Activated T-helper 2 cell treated with anti-CD3 and anti-CD28 coated beads, Interferon-gamma antibody, Interleukin-2, Interleukin-4, amounts not matched to agents 10 μg/mL and 5 μg/mL and 100 μg/mL, durations not matched to agents 14 hours and 24 hours and 36 hours (primary cell): ENCODE results near the gene CIRBP. TPM values are rescaled to one million over a fixed set of nuclear protein-coding genes. Genes with fewer than 3 reads are reported as not detected.

Experiments used
- DNase-seq: peaks from one replicate; pipeline ENCODE4 v3.0.0; 2021; ENCODE audit warnings: low spot score
- H3K27ac Mint-ChIP-seq: one replicate; pipeline ENCODE4 v1.8.0; 2021; ENCODE audit warnings: mixed read lengths
- H3K27me3 Mint-ChIP-seq: one replicate; pipeline ENCODE4 v1.8.0; 2021; ENCODE audit warnings: low read depth, mixed read lengths
- H3K36me3 Mint-ChIP-seq: one replicate; pipeline ENCODE4 v1.8.0; 2021; ENCODE audit warnings: low read depth, mixed read lengths
- H3K4me1 Mint-ChIP-seq: one replicate; pipeline ENCODE4 v1.8.0; 2021; ENCODE audit warnings: low read depth, mixed read lengths
- H3K4me3 Mint-ChIP-seq: one replicate; pipeline ENCODE4 v1.8.0; 2021; ENCODE audit warnings: low read depth, mild to moderate bottlenecking, moderate library complexity, mixed read lengths
- H3K9me3 Mint-ChIP-seq: one replicate; pipeline ENCODE4 v1.8.0; 2021; ENCODE audit warnings: mixed read lengths
- intact Hi-C: fragments of 100-400 bp; cut with micrococcal nuclease; formaldehyde crosslinking; loops from one replicate; pipeline ENCODE4 v1.15.1; 2023
- total RNA-seq: library from RNA; stranded (reverse); gene quantifications from 2 replicates; pipeline ENCODE4 v1.2.3, GENCODE V29; 2022

Gene CIRBP
- total RNA-seq, 1 donor from 2014 or later = 226 TPM

DNA sequence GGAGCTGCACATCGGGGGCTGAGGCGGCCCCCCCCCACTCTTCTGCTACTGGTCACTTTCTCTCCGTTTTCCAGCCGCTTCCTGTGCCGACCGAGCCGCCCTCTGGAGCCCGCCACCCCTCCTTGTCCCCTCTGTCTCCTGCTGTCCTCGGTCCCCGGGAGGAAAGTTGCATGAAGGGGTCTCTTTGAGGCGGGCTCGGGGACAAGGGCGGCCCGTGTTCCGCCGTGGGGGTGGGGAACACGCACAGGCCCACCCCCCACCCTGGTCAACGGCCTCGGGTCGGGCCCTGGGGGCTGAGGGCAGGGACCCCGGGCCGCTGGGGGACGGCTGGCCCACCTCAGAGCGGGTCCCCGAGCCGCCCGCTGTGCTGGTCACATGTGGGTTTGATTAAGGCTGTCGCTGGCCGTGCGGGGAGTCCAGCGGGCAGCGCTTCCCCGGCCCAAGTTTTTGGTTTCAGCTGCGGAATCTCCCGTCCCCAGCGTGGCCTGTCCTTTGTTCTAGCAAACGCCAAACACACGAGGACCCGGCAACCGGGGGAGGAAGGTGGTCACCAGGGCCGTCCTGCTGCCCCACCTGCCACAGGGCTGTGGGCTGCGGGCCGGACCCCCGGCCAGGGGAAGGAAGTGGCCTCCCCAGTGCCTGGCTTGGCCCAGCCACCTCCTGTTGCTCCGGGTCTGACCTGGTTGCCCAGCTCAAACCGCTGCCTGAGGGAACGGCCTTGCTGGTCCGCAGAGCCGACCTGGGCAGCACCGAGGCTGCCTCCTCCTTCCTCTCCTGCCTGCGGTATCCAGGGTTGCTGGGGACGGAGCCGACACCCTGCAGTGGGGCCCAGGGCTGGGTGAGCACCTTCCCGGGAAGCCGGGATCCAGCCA is 18.5 kb downstream of the CIRBP start:
- DNase-seq = no peak
- H3K4me1 Mint-ChIP-seq = no peaks in the 10 kb centered on the region
- no peaks in the 10 kb centered on the region for H3K36me3 Mint-ChIP-seq
- intact Hi-C loops = no loop called here
- H3K9me3 Mint-ChIP-seq = no peaks in the 10 kb centered on the region
- no peak overlapping the region for H3K4me3 Mint-ChIP-seq
- H3K27ac Mint-ChIP-seq = no peak overlapping the region
- H3K27me3 Mint-ChIP-seq = peaks cover 19% of the 10 kb centered on the region

DNA sequence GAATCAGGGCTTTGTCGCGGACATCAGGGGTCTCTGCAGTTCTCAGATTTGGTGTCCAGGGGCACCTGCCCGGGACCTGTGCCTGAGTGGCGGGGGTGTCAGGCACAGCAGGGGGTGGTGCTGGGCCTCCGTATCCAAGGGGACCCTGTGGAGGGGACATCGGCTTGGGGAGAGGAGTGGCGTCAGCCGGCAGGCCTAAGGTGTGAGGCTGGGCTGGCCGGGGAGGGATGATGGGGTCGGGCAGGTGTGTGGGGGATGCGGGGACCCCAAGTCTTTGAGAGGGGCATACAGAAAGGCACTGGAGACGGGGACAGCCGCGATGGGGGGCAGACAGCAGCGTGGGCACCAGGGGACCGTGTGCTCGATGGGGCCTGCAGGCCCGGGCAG is 19.1 kb downstream of the CIRBP start:
- Mint-ChIP-seq H3K9me3 (no peaks in the 10 kb centered on the region), H3K4me3 (no peak overlapping the region), H3K27ac (no peak overlapping the region), H3K36me3 (no peaks in the 10 kb centered on the region), H3K27me3 (peaks cover 18% of the 10 kb centered on the region), H3K4me1 (no peaks in the 10 kb centered on the region)
- intact Hi-C loops = no loop called here
- DNase-seq = no peak

DNA sequence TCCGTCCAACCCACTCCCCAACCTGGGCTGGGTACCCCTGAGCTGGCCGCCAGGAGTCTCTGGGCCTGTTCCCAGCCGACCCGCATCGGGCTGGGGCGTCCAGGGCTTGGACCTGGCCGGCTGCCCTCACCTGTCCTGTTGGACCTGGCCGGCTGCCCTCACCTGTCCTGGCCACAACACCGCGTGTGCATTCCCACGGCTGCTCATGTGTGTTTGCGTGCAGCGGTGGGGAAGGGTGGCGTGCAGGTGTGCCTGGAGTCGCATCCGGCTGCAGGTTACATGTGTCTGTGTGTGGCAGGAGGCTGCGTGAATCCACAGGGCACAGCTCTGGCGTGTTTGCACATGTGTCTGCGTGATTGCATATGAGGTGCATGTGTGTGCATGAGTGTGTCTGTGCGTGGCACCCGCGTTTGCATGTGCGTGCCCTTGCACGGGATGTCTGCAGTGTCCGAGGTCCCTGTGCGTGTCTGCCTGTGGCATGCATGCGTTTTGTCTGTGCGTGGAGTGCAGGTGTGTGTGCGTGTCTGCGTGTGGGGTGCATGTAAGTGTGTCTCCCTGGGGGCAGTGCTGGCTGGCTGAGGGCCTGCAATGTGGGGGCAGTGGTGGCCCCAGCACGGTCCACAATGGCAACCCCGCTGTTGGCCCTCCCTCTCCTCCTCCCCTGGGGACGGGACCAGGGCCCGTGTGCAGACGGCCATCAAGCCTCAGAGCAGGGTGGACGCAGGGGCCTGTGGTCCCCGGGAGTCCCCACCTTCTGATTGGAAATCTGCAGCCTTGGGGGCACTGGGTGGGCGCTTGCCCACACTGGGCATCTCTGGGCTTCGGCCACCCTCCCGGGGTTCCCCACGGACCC is 19.9 kb downstream of the CIRBP start:
- no peak overlapping the region for H3K4me3 Mint-ChIP-seq
- H3K9me3 Mint-ChIP-seq = no peaks in the 10 kb centered on the region
- H3K27ac Mint-ChIP-seq = no peak overlapping the region
- no peaks in the 10 kb centered on the region for H3K4me1 Mint-ChIP-seq
- no peaks in the 10 kb centered on the region for H3K36me3 Mint-ChIP-seq
- peaks cover 16% of the 10 kb centered on the region for H3K27me3 Mint-ChIP-seq
- intact Hi-C loops = no loop called here
- DNase-seq = no peak

DNA sequence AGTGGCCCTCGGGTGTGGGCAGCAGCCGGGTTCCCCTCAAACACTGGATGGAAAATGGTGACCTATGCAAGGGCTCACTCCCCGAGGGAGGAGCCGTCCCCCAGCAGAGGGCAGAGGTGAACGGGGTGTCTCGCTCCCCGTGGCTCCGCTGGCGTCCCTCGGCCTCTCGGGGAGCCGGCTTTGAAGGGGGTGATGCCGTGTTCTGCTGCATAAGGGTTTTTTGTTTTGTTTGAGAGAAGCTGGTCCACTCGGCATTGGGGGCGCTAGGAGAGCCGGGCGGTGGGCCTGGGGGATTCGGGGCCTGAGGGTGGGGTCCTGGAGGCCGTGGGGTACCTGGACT is 20.5 kb downstream of the CIRBP start:
- no peak for DNase-seq
- H3K36me3 Mint-ChIP-seq = no peaks in the 10 kb centered on the region
- H3K4me1 Mint-ChIP-seq = no peaks in the 10 kb centered on the region
- H3K4me3 Mint-ChIP-seq = no peak overlapping the region
- H3K27me3 Mint-ChIP-seq = peaks cover 11% of the 10 kb centered on the region
- H3K27ac Mint-ChIP-seq = no peak overlapping the region
- intact Hi-C loops = no loop called here
- no peaks in the 10 kb centered on the region for H3K9me3 Mint-ChIP-seq

DNA sequence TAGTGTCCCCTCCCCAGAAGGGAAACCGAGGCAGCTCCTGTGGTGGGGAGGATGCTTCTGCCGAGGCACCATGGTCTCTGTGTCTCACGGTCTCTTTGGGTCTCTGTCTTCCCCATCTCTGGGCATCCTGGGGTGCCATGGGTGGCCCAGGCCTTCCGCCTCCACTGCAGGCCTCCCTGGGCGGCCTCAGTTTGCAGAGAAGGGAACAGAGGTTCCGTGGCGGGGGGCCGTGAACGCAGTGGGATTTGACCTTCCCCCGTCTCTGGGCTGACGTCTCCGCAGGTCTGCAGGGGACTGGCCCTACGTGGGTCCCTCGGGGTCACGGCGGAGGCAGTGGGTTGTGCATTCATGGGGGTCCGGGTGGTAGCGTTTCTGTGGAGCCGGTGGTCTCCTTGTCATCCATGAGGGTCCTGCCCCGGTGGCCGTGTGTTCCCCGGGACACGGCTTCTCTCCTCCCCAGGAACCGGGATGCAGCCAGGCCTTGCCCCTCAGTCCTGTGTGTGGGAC is 21.1 kb downstream of the CIRBP start:
- Mint-ChIP-seq H3K36me3 (no peaks in the 10 kb centered on the region), H3K4me3 (no peak overlapping the region), H3K9me3 (no peaks in the 10 kb centered on the region), H3K27ac (no peak overlapping the region), H3K4me1 (no peaks in the 10 kb centered on the region), H3K27me3 (peaks cover 6% of the 10 kb centered on the region)
- intact Hi-C loops = no loop called here
- DNase-seq = no peak

DNA sequence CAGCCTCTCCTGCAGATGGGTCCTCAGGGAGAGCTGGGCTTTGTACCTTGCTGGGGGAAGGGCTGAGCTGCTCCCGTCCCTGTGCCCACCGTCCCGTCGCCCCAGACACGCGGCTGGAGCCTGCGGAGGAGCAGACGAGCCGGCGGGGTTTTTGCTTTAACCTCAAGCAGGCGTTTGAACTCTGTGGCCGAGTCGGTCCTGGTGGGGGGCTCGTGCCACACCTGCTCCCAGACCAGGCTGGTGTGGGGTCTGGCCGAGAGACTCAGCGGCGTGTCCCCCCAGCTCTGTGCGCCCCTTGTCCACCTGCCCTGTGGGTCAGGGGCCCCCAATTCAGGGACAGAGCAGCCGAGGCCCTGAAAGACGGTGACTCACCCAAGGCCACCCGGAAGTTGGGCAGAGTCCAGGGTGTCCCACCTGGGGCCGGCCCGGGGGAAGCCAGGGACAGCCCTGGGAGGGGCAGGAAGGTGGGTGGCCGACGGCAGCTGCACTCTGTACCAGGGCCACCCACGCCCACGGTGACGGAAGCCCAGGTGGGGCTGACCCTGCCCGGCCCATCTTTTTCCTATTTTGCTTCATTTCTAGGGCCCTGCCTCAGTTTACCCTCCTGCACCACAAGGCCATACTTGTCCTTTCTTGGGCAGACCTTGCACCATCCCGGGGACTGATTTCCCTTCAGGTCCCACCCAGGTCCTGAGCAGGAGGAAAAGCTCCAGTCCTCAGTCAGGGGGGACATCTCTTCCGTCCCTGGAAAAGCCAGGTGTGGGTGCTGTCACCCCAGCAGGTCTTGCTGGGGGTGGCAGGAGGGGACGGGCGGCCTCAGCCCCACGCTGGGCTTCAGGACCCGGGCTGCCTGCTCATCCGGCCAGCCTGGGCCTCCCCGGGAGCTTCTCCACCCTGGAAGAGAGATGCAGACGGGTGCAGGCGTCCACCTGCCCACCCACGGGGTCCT is 21.8 kb downstream of the CIRBP start:
- Mint-ChIP-seq H3K4me3 (no peak overlapping the region), H3K27me3 (peaks cover 6% of the 10 kb centered on the region), H3K36me3 (no peaks in the 10 kb centered on the region), H3K4me1 (no peaks in the 10 kb centered on the region), H3K9me3 (no peaks in the 10 kb centered on the region), H3K27ac (no peak overlapping the region)
- no peak for DNase-seq
- intact Hi-C loops = no loop called here

DNA sequence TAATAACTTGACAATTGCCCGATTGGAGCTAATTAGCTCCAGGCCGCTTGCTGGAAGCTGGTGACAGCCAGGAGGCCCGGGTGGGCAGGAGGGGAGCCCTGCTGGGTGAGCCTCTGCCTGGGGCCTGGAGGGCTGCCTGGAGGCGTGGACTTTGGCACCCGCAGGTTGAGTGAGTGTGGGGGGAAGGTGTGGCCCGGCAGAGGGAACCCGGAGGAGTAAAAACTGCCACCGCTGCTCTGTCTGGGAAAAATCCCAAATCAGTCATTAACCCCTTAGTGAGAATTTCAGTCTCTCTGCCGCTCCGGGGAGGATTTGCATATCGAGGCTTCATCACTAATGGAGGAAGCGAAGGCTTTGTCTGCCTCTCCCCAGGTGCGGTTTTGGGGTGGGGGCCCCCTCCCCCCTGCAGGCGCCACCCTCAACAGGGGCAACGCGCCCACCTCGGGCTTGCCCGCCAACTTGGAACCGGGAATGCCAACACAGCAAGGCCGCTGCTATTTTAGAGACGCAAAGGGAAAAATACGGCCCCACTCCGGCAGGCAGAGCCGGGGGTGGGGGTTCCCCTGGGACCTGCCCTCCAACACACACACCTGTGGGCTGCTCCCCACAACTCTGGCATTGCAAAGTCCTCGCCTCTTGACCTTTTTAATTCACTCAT is 22.8 kb downstream of the CIRBP start:
- intact Hi-C loops = no loop called here
- Mint-ChIP-seq H3K4me3 (no peak overlapping the region), H3K27ac (no peak overlapping the region), H3K9me3 (no peaks in the 10 kb centered on the region), H3K36me3 (no peaks in the 10 kb centered on the region), H3K4me1 (no peaks in the 10 kb centered on the region), H3K27me3 (peaks cover 2% of the 10 kb centered on the region)
- DNase-seq = no peak

DNA sequence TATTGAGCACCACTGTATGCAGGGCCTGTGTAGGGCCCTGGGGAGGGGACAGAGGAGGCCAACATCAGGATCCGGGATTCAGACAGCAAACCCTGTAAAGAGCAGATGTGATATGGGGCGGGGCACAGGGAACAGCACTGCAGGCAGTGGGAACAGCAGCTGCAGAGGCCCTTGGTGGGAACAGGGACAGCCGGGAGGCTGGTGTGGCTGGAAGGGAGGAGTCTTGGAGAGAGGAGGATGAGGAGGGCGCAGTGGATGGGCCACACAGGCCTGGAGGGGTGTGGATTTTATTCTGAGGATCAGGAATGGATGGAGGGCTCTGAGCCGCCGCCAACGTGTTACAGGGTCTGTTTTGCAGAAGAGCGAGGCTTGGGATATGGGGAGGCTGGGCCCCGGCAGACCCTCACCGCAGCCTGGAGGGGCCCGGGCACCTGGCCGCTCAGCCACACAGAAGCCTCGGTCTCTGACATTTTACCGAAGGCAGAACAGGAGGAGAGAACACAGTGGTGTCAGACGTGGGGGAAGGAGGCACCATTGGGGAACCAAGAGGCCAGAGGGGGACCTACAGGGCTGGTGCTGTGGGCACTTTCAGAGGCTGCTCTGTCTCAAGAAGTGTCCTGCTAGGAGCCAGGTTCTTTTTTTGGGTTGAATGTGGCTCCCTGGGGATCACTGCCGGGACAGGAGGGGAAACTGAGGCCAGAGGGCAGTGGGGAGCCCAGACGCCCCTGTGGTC is 23.5 kb downstream of the CIRBP start:
- H3K4me3 Mint-ChIP-seq = no peak overlapping the region

DNA sequence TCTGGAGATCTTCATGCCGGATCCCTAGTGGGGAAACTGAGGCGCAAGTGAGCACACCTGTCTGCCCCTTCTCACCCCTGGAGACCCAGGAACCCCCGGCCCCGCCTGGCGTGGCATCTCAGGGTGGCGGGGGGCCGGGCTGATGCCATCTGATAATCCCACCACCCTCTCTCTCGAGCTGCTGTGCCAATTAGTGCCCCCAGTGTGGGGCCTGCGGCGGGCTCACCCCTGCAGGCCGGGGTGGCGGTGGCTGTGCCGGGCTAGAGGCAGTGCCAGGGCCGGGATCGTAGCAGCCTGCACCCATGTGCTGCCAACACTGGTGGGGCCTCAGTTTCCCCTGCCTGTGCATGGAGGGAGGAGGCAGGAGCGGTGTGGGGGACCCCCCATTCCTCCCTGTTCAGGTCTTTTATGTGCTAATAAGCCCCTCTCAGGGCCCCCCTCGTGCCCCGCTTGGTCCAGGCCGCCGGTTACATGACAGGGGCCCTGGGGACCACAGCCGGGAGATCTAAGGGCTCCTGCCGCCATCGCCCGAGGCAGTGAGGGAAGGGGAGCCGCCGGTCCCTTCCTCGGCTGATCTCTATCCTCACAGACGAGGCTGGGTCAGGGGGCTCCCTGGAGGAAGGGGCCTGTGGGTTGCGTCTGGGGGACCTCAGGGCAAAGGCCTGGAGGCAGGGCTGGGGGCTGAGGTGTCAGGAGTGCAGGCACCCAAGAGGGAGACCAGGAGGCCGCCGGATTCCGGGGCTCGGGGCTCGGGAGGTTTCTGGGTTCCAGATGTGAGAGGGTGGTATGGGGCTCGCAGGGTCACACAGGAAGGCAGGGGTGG is 24.9 kb downstream of the CIRBP start:
- Mint-ChIP-seq H3K4me1 (no peaks in the 10 kb centered on the region), H3K36me3 (no peaks in the 10 kb centered on the region), H3K27ac (no peak overlapping the region), H3K9me3 (no peaks in the 10 kb centered on the region), H3K27me3 (peaks cover 2% of the 10 kb centered on the region), H3K4me3 (no peak overlapping the region)
- intact Hi-C loops = no loop called here
- DNase-seq = no peak

More for the DNA sequence above, 23.5 kb downstream of the CIRBP start:
- Mint-ChIP-seq H3K36me3 (no peaks in the 10 kb centered on the region), H3K27ac (no peak overlapping the region), H3K27me3 (peaks cover 2% of the 10 kb centered on the region), H3K4me1 (no peaks in the 10 kb centered on the region), H3K9me3 (no peaks in the 10 kb centered on the region)
- intact Hi-C loops = no loop called here
- no peak for DNase-seq

DNA sequence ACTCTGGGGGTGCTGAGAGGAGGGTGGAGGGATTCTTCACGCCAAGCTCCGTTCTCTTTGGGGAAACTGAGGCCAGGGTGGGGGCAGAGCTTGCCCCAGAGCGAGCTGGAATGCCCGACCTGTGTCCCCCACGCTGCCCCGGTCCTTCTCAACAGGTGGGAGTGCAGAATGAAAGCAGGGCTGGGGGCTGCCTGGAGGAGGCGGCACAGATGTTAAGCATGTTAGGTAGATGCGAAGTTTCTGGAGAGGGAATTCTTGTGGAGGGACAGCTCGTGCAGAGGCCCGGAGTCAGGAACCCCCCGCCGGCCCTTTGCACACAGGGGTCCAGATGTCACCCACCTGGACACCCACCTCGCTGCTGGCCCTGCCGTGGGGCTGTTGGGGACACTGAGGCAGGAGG is 25.6 kb downstream of the CIRBP start:
- Mint-ChIP-seq H3K9me3 (no peaks in the 10 kb centered on the region), H3K36me3 (no peaks in the 10 kb centered on the region), H3K27ac (no peak overlapping the region)

More for the DNA sequence above, 25.6 kb downstream of the CIRBP start:
- no peak for DNase-seq
- H3K4me1 Mint-ChIP-seq = no peaks in the 10 kb centered on the region
- intact Hi-C loops = no loop called here
- no peak overlapping the region for H3K4me3 Mint-ChIP-seq
- peaks cover 2% of the 10 kb centered on the region for H3K27me3 Mint-ChIP-seq
